ENCODE results near the gene TMEM131L.
A peak's percentile ranks its signal among the peaks of the same experiment; 100 is the strongest.

Gene TMEM131L

DNA sequence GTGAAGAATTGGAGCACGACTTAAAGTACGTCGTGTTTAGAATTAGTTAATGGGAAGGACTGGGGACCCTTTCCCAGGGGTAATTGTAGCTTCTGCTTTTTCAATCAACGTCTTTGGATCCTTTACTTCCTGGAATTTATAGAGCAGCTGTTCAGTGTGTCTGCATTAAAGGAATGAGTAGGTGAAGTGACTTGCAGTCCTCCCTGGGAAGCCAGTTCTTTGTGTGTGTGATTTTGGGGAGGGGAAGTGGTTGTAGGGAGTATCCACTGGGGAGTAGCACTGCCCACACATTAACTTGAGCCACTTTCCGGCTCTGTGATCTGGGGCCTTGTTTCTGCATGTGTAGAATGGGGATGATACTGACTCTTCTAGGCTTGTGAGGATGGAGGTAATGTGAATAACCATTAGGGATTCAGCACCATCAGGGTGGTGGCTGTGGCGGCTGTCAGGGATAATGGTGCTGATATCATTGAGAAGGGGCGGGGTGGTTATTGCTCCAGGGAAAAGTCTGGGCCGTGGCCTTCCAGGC, 54.7 kb downstream of the TMEM131L start:
- no peak for DNase-seq (ENCODE audit: low spot score)

- DNase-seq (ENCODE audit: low spot score), result no peak
Measured at GRCh38 chr4:153521478-153521877, 55.3 kb downstream of the TMEM131L start.

DNA sequence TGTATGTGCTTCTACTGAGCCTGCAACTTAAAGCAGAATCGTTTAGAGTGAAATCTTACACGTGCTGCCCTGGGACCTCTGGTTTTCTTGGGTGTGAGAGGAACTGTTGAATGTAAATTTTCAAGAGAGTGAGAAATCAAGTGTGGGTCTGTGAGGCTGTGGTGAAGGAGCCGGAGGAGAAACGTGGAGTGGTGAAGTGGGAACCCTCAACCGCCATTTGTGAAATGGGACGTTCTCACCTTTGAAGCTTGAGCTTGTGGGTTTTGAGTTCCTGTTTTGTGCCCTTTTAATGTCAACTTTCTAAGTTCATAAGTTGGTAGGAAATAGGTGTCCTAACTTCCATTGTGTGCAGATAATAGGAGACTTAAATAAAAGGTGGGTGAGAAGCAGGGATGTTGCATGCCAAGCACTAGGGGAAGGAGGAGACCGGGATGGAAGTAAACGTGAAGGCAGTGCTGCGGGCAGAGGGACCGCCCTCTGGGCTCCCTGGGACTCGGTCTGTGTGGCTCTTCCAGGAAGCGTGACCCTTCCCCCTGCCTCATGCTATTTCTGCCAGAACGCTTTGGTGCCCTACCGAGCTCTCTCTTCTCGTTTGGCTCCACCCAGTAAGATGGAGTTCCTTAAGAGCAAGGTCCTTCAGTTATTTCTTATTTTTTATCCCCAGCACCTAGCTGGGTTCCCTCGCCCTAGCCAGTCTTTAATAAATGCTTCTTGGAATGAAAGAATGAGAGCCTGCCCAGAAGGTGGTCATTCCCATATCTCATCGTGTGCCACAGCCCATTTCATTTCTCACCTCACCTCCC, 56.0 kb downstream of the TMEM131L start:
- DNase-seq (ENCODE audit: low spot score), result no peak

- no peak for DNase-seq (ENCODE audit: low spot score)
Measured at GRCh38 chr4:153522802-153523094, 56.6 kb downstream of the TMEM131L start.

DNA sequence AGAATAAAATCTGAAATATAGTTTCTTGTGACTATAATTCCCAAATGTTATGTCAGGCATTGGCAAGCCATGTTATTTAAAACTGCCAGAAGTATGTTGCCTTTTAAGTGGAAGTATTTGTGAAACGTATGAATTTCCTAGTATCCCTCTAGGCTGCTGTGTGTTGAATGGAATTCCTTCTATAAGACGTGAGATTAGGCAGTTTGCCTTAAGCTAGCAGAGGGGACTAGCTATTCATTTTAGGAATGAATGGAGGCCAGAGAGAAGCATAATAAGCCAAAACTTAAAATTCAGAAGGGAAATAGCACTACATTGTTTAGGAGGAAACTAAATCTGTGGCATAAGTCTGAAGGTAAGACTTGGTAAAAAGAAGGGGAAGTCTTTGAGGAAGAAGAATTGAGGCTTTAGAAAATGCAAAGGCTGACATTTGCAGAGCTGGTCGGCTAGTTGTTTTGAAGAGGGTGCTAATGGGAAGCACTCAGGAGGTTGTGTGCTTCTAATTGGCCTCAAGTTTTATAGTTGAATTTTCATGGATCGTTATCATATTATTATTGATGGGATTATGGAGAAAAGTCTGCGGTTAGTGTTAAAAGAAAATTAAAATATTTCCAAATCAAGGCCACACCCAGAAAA, 57.1 kb downstream of the TMEM131L start:
- no peak for DNase-seq (ENCODE audit: low spot score)

DNA sequence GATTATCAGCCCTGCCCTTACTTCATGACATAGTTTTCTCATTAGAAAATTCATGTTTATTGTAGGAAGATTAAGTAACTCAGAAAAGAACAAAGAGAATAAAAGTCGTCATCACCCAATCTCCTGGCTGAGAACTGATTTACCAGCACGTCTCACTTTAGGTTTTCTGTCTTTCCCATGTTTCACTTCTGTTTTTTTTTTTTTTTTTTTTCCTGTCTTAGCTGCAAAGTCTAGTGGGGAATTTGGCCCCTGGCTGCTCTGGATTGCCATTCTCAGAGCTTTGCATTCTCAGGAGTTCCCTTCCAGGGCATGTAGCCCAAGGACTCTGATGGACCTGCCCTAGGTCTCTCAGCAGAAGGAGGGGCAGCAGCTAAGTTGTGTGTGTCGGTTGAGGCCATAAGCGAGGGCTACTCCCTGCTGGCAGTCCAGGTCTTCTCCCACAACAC, 57.8 kb downstream of the TMEM131L start:
- no peak for DNase-seq (ENCODE audit: low spot score)

DNA sequence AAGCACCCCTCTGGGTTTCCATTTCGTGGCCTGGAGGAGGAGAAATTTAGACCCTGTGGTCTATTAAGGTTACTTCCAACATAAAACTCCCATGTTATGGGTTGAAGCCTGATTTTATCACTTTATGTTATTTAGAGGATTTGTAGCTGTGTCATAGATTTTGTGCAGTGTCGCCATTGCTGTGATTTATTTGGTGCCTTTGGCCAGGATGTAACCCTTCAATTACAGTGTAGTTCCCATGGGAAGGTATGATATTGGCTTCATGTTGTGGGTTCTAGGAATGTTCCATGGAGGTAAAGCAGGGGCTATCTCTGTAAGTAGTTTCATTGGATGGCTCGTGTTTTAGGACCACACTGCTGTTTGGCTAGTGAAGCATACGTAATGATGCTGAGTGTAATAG, 58.5 kb downstream of the TMEM131L start:
- DNase-seq (ENCODE audit: low spot score), result no peak

DNA sequence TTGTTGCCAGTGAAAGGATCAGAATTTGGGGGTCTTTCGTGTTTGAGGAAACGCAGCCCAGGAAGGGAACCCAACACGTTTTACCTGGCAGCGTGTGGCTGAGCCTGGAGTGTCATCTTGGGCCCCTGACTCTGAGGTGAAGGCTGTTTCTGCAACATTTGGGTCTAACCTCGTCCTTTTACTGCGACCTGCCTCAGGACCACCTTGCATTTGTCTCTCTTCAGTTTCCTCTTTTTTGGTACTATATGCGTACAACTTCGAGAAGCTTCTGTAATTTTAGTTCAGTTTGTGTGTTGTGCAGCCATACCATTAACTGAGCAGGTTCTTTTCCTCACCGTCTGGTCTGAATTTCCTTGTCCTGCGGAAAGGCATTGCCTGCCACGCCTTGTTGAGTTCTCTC, 61.5 kb downstream of the TMEM131L start:
- no peak for DNase-seq (ENCODE audit: low spot score)

GRCh38 chr4:153528705-153529485, 62.7 kb downstream of the TMEM131L start:
- DNase-seq (ENCODE audit: low spot score), result no peak

GRCh38 chr4:153529646-153530045, 63.5 kb downstream of the TMEM131L start:
- no peak for DNase-seq (ENCODE audit: low spot score)

GRCh38 chr4:153530284-153530999, 64.3 kb downstream of the TMEM131L start:
- DNase-seq (ENCODE audit: low spot score), result no peak

DNA sequence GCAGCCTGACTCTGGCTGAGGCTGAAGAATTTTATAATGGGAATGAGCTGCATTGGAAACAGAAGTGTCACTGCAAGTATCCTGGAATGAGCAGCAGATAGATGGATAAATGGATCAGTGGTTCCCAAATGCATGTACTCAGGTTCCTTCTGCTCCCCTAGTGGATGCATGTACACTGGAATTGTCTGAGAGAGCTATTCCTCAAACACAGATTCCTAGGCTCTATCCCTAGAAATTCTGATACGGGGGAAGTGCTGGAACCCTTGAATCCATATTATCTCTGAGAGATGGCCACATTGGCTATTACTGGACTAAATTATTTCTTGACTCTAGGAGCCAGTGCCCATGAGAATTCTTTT, 64.8 kb downstream of the TMEM131L start:
- no peak for DNase-seq (ENCODE audit: low spot score)

DNA sequence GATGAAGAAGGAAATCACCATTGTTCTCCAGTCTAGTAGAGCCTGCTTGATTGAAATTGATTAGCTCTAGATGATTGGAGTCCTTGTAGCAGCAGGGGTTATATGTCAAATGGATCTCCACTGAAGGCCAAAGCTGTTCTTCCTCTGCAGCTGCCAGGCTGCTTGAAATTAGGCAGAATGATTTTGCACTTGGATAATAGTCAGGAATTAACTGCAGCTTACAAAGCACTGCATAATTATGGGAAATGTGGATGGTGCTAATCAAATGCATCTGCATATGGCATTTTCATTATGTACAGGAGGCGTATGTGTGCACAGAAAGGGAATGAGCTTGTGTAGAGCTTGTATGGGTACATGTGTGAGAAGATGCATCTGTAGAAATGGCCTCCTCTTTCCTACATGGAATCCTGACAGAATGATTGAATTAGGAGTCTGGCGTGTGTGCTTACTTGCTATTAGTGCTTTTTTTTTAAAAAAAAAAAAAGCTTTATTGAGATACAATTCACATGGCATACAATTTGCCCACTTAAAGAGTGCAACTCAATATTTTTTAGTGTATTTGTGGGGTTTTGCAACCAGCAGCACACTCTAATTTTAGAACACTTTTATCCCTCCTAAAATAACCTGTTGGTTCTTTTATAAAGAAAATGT, 65.9 kb downstream of the TMEM131L start:
- no peak for DNase-seq (ENCODE audit: low spot score)

DNA sequence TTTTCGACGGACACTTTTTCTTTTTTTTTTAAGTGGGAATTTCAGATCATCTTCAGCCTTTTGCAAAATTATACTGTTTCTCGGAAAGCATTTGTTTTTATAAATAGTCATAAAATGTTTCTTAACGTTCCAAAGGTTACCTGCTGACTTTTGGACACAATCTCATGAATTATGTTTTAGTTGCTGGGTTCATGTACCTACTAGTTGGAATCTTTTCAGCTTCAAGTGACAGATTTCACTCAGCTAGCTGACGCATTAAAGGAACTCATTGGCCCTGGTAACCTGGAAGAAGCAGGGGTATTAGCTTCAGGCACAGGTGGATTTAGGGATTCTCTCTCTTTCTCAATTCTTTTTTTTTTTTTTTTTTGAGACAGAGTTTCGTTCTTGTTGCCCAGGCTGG, 66.5 kb downstream of the TMEM131L start:
- no peak for DNase-seq (ENCODE audit: low spot score)

GRCh38 chr4:153533387-153533786, 67.2 kb downstream of the TMEM131L start:
- DNase-seq (ENCODE audit: low spot score), result no peak

DNA sequence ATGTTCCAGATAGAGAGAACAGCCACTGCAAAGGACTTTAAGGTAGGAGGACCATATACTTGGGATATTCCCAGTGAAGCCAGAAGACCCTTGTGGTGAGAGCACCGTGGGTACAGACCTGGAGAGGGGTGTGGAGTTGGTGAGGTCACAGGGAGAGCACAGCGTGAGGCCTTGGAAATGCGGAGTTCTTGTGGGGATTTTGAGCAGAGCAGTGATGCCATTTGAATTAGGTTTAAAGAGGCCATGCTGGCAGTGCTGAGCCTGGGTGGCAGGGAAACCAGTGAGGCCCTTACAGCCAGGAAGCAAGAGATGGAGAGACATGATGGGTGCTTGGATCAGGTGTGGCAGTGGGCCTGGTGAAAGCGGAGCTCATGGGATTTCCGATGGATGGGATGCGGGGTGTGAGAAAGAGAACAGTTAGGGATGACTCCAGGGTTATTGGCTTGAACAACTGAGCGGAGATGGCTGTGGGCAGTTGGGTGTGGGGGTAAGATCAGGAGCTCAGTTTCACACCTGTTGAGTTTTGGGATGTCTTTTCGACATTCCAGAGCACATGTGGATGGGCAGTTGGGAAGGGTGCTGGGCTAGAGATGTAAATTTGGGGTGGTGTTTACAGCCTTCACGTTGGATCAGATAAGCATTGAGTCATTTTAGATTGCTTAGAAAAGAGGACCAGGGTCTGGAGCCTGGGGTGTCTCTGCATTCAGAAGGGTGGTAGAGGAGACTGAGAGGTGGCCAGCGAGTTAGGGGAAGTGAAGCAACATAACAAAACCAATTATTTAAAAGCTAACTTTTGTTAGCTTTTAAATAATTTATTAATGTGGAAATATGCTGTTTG, 68.9 kb downstream of the TMEM131L start:
- no peak for DNase-seq (ENCODE audit: low spot score)

GRCh38 chr4:153535772-153536513, 69.8 kb downstream of the TMEM131L start:
- DNase-seq (ENCODE audit: low spot score), result peak; percentile 23

GRCh38 chr4:153537493-153537960, 71.4 kb downstream of the TMEM131L start:
- no peak for DNase-seq (ENCODE audit: low spot score)

DNA sequence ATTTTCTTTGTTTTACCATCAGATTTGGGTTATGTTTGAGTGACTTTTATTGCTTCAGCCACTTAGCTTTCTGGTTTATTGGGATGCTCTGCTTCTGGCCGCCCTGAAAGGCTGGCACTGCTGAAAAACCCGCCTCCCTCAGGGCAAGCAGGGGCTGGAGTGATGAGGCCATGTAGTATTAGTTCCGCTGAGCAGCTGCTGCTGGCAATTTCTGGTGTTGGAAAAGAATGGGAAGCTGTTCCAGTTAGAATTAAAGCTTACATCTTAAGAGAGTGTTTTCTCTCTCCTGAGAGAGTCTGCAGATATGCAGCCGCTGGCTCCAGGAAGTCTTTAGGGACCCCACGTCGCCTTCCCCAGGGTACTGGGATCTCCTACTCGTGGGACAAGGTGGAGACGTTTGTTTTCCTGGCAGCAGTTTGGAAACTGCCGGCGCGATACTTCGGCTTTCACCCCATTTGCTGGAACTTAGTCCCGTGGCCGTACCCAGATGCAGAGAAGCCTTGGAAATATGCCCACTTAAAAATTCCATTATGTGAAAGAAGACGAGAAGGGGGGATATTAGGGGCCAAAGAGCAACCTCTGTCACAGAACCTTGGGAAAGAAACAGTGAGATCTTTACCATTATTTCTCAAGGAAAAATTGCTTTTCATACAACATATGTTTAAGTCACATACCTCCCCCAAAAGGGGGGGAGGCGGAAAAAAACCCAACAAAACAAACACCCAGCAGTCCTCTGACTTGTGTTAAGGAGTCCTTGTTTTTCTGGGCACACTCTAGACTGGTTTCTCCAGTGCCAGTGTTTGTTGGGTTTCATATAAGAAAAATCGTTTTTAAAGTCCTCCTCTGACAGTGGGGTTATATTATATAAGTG, 72.6 kb downstream of the TMEM131L start:
- peak; percentile 47 for DNase-seq (ENCODE audit: low spot score)

All from AG20443 (cell line).